GM23338 (cell line): Measurements from ENCODE around the gene SPTB. TPM values are rescaled to one million over a fixed set of nuclear protein-coding genes. Genes with fewer than 3 reads are reported as not detected.

Experiments used
- ATAC-seq: fragments of 200-7000 bp; cut with Tn5 transposase; 3 replicates; pipeline ENCODE4 v1.9.1; 2020
- DNase-seq: peaks from one replicate; pipeline ENCODE4 v3.0.0-alpha.2; 2015; ENCODE audit warnings: low spot score
- H2AFZ ChIP-seq: fragments of 200-600 bp; sonication (generic); 2 replicates; pipeline ENCODE4 v1.8.0; 2016; ENCODE audit warnings: antibody characterized with exemption, mild to moderate bottlenecking, moderate library complexity
- H3F3A ChIP-seq: fragments of 200-600 bp; sonication (generic); replicated peaks from 2 replicates; pipeline ENCODE4 v1.8.0; 2017; ENCODE audit warnings: antibody characterized with exemption, mixed run types, low read depth
- H3K27ac ChIP-seq: fragments of 200-600 bp; sonication (generic); 2 replicates; pipeline ENCODE4 v1.6.1; 2016; ENCODE audit warnings: low read depth
- H3K27me3 ChIP-seq: fragments of 200-600 bp; sonication (generic); 2 replicates; pipeline ENCODE4 v1.8.0; 2016; ENCODE audit warnings: mild to moderate bottlenecking, mixed run types, moderate library complexity; ENCODE audit not compliant: insufficient read depth
- H3K36me3 ChIP-seq: fragments of 200-600 bp; sonication (generic); 2 replicates; pipeline ENCODE4 v1.8.0; 2016; ENCODE audit warnings: mild to moderate bottlenecking; ENCODE audit not compliant: insufficient read depth
- H3K4me1 ChIP-seq: fragments of 200-600 bp; sonication (generic); 2 replicates; pipeline ENCODE4 v1.8.0; 2016; ENCODE audit warnings: mild to moderate bottlenecking, moderate library complexity; ENCODE audit not compliant: insufficient read depth
- H3K4me2 ChIP-seq: fragments of 200-600 bp; sonication (generic); 2 replicates; pipeline ENCODE4 v1.7.1; 2017; ENCODE audit warnings: mixed run types
- H3K4me3 ChIP-seq: fragments of 200-600 bp; sonication (generic); 2 replicates; pipeline ENCODE4 v1.6.1; 2016; ENCODE audit warnings: mixed run types
- H3K79me2 ChIP-seq: fragments of 200-600 bp; sonication (generic); replicated peaks from 2 replicates; pipeline ENCODE4 v1.8.0; 2017; ENCODE audit warnings: mild to moderate bottlenecking; ENCODE audit not compliant: insufficient read depth
- H3K9me2 ChIP-seq: fragments of 200-600 bp; sonication (generic); 2 replicates; pipeline ENCODE4 v1.8.0; 2017; ENCODE audit not compliant: insufficient read depth
- H4K20me1 ChIP-seq: fragments of 200-600 bp; sonication (generic); replicated peaks from 2 replicates; pipeline ENCODE4 v1.8.0; 2017; ENCODE audit warnings: mild to moderate bottlenecking; ENCODE audit not compliant: insufficient read depth
- H3K27ac Mint-ChIP-seq: 2 replicates; pipeline ENCODE4 v1.8.0; 2020; ENCODE audit warnings: inconsistent platforms, mild to moderate bottlenecking, moderate library complexity, mixed read lengths
- H3K27me3 Mint-ChIP-seq: 3 replicates; pipeline ENCODE4 v1.8.0; 2022; ENCODE audit warnings: low read depth, mild to moderate bottlenecking, moderate library complexity, mixed read lengths, inconsistent platforms; ENCODE audit not compliant: insufficient read depth, poor library complexity
- H3K36me3 Mint-ChIP-seq: 3 replicates; pipeline ENCODE4 v1.8.0; 2021; ENCODE audit warnings: low read depth, mild to moderate bottlenecking, inconsistent platforms, moderate library complexity, mixed read lengths
- H3K4me1 Mint-ChIP-seq: 3 replicates; pipeline ENCODE4 v1.8.0; 2020; ENCODE audit warnings: mild to moderate bottlenecking, inconsistent platforms, mixed read lengths
- H3K4me3 Mint-ChIP-seq: 3 replicates; pipeline ENCODE4 v1.8.0; 2021; ENCODE audit warnings: moderate library complexity, mild to moderate bottlenecking, inconsistent platforms, mixed read lengths
- H3K9me3 Mint-ChIP-seq: 3 replicates; pipeline ENCODE4 v1.8.0; 2020; ENCODE audit warnings: moderate library complexity, mild to moderate bottlenecking, inconsistent platforms, mixed read lengths
- CREB1 ChIP-seq: fragments of 250-450 bp; sonication (Bioruptor Pico); IDR thresholded peaks from 2 replicates; pipeline ENCODE4 v1.5.0; 2020; ENCODE audit warnings: low read depth, mild to moderate bottlenecking, moderate library complexity
- CTCF ChIP-seq, 2 experiments: fragments of 200-600 bp in 1 of 2; sonication (generic) in 1 of 2; conservative IDR thresholded peaks; 2 replicates each; pipeline versions ENCODE4 v1.5.1 to v1.6.1; 2016 to 2017; ENCODE audit warnings: antibody characterized with exemption in 2 of 2, low read depth in 2 of 2, mild to moderate bottlenecking in 2 of 2, moderate library complexity in 1 of 2
- ETS1 ChIP-seq: IDR thresholded peaks from 2 replicates; pipeline ENCODE4 v1.6.1; 2016; ENCODE audit warnings: antibody characterized with exemption
- EZH2 ChIP-seq: fragments of 200-600 bp; sonication (generic); IDR thresholded peaks from one replicate; pipeline ENCODE4 v1.8.0; 2017; ENCODE audit warnings: antibody characterized with exemption, mild to moderate bottlenecking, low read depth; ENCODE audit not compliant: unreplicated experiment
- EZH2phosphoT487 ChIP-seq: fragments of 200-600 bp; sonication (generic); IDR thresholded peaks from one replicate; pipeline ENCODE4 v1.8.1; 2018; ENCODE audit warnings: antibody characterized with exemption; ENCODE audit not compliant: unreplicated experiment
- JUNB ChIP-seq: IDR thresholded peaks from one replicate; pipeline ENCODE4 v1.6.1; 2016; ENCODE audit warnings: antibody characterized with exemption; ENCODE audit not compliant: unreplicated experiment
- NANOG ChIP-seq: IDR thresholded peaks from 2 replicates; pipeline ENCODE4 v1.6.1; 2016; ENCODE audit warnings: antibody characterized with exemption, borderline replicate concordance
- POLR2AphosphoS5 ChIP-seq: IDR thresholded peaks from 2 replicates; pipeline ENCODE4 v1.6.1; 2016; ENCODE audit warnings: antibody characterized with exemption, low read depth
- REST ChIP-seq: IDR thresholded peaks from one replicate; pipeline ENCODE4 v1.6.1; 2018; ENCODE audit warnings: antibody characterized with exemption; ENCODE audit not compliant: unreplicated experiment
- STAT1 ChIP-seq: IDR thresholded peaks from one replicate; pipeline ENCODE4 v1.6.1; 2016; ENCODE audit warnings: antibody characterized with exemption; ENCODE audit not compliant: unreplicated experiment
- ZNF114 ChIP-seq: fragments of 250-450 bp; sonication (Bioruptor Pico); IDR thresholded peaks from 2 replicates; pipeline ENCODE4 v1.5.0; 2020; ENCODE audit warnings: mild to moderate bottlenecking, moderate library complexity
- ZNF331 ChIP-seq: fragments of 250-450 bp; sonication (Bioruptor Pico); IDR thresholded peaks from 2 replicates; pipeline ENCODE4 v1.5.0; 2020; ENCODE audit warnings: low read depth, mild to moderate bottlenecking, moderate library complexity
- ZNF462 ChIP-seq: fragments of 250-450 bp; sonication (Bioruptor Pico); IDR thresholded peaks from 2 replicates; pipeline ENCODE4 v1.5.0; 2020; ENCODE audit warnings: mild to moderate bottlenecking, moderate library complexity
- polyA plus RNA-seq: library from polyadenylated mRNA; unstranded; fragments of >200 nt; fragmentation: Nextera tagmentation; extraction: Ambion mirVana; gene quantifications from 2 replicates; pipeline ENCODE4 v1.2.1, GENCODE V29; 2016
- total RNA-seq: library from RNA; depleted of rRNA; stranded (reverse); fragments of >200 nt; shearing (Covaris generic); gene quantifications from 2 replicates; pipeline ENCODE4 v1.2.3, GENCODE V29; 2014

SPTB gene
- total and polyA plus RNA-seq, 2 experiments from 2014 or later = 1.1 to 1.9 TPM

GRCh38 chr14:64720131-64720576 lies 159.6 kb downstream of the SPTB start:
- ATAC-seq = no peak
- H3K9me3 Mint-ChIP-seq = no peaks in the 10 kb centered on the region; the same call in 2 of the 3 replicates
- TF ChIP-seq REST = no peak
- no peak for TF ChIP-seq ZNF331
- no peak for TF ChIP-seq POLR2AphosphoS5
- TF ChIP-seq ETS1 = no peak
- TF ChIP-seq CTCF (conservative IDR thresholded peaks at IDR 0.05; ENCODE audit: low read depth in 2 of 2) = no peak
- TF ChIP-seq CREB1 (CRISPR knock-in tag) = no peak
- no peak for TF ChIP-seq ZNF114 (CRISPR knock-in tag)
- no peak for TF ChIP-seq JUNB
- TF ChIP-seq NANOG = no peak
- TF ChIP-seq STAT1 = no peak
- TF ChIP-seq ZNF462 (CRISPR knock-in tag) = no peak
- no peak for TF ChIP-seq EZH2phosphoT487
- no peak for TF ChIP-seq EZH2
- H3K36me3 Mint-ChIP-seq = peaks cover 27% of the 10 kb centered on the region
- peaks cover 89% of the 10 kb centered on the region for H3K79me2 ChIP-seq
- H3K4me1 ChIP-seq = peaks cover 84% of the 10 kb centered on the region
- no peak overlapping the region for H3K27ac ChIP-seq
- peak overlapping the region; percentile 10; the same call in 2 of the 3 replicates for H3K4me3 Mint-ChIP-seq
- H4K20me1 ChIP-seq = peaks cover 37% of the 10 kb centered on the region
- H3K4me3 ChIP-seq = 0 out of 2 replicates have a peak overlapping the region, but pooled peaks have one; percentile 18
- H3K4me1 Mint-ChIP-seq = peaks cover 91% of the 10 kb centered on the region
- H3F3A ChIP-seq = peaks cover 20% of the 10 kb centered on the region
- no peaks in the 10 kb centered on the region for H3K27me3 ChIP-seq
- peaks cover 22% of the 10 kb centered on the region for H3K27me3 Mint-ChIP-seq
- H3K9me2 ChIP-seq = no peaks in the 10 kb centered on the region
- H3K27ac Mint-ChIP-seq = peak overlapping the region; percentile 9; the same call in 1 of the 2 replicates
- no peak for DNase-seq
- peaks cover 4% of the 10 kb centered on the region; the same call in 1 of the 2 replicates for H3K36me3 ChIP-seq
- peak overlapping the region; percentile 70 for H3K4me2 ChIP-seq
- H2AFZ ChIP-seq = no peak overlapping the region
